ENCODE data around the gene AGPAT1. TPM values are rescaled to one million over a fixed set of nuclear protein-coding genes. Genes with fewer than 3 reads are reported as not detected.

Gene AGPAT1
- total and polyA plus RNA-seq, 2 of the 13 experiments (the other 11 are each of a cell fraction or from before 2014, with no cell fraction given) = 51.3 to 139 TPM

- TF ChIP-seq, protein P1, sequence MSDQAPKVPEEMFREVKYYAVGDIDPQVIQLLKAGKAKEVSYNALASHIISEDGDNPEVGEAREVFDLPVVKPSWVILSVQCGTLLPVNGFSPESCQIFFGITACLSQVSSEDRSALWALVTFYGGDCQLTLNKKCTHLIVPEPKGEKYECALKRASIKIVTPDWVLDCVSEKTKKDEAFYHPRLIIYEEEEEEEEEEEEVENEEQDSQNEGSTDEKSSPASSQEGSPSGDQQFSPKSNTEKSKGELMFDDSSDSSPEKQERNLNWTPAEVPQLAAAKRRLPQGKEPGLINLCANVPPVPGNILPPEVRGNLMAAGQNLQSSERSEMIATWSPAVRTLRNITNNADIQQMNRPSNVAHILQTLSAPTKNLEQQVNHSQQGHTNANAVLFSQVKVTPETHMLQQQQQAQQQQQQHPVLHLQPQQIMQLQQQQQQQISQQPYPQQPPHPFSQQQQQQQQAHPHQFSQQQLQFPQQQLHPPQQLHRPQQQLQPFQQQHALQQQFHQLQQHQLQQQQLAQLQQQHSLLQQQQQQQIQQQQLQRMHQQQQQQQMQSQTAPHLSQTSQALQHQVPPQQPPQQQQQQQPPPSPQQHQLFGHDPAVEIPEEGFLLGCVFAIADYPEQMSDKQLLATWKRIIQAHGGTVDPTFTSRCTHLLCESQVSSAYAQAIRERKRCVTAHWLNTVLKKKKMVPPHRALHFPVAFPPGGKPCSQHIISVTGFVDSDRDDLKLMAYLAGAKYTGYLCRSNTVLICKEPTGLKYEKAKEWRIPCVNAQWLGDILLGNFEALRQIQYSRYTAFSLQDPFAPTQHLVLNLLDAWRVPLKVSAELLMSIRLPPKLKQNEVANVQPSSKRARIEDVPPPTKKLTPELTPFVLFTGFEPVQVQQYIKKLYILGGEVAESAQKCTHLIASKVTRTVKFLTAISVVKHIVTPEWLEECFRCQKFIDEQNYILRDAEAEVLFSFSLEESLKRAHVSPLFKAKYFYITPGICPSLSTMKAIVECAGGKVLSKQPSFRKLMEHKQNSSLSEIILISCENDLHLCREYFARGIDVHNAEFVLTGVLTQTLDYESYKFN (CRISPR knock-in tag; conservative IDR thresholded peaks at IDR 0.05) = no peak
- TF ChIP-seq ZSCAN21 (CRISPR knock-in tag; IDR thresholded peaks at IDR 0.05; ENCODE audit: borderline replicate concordance) = no peak; the same call in 1 of the 2 replicates
- TF ChIP-seq AHR (CRISPR knock-in tag; IDR thresholded peaks at IDR 0.05) = no peak
- TF ChIP-seq TEAD3 (CRISPR knock-in tag; optimal IDR thresholded peaks at IDR 0.05; ENCODE audit: borderline replicate concordance) = no peak
- TF ChIP-seq TAF15 (IDR thresholded peaks at IDR 0.05; ENCODE audit: low read depth, low read length, poor library complexity, severe bottlenecking) = no peak
- TF ChIP-seq SNAPC2 (CRISPR knock-in tag; IDR thresholded peaks at IDR 0.05) = no peak
- no peak for TF ChIP-seq KDM2A (CRISPR knock-in tag; IDR thresholded peaks at IDR 0.05; ENCODE audit: borderline replicate concordance, low read depth)
- TF ChIP-seq, protein P2, sequence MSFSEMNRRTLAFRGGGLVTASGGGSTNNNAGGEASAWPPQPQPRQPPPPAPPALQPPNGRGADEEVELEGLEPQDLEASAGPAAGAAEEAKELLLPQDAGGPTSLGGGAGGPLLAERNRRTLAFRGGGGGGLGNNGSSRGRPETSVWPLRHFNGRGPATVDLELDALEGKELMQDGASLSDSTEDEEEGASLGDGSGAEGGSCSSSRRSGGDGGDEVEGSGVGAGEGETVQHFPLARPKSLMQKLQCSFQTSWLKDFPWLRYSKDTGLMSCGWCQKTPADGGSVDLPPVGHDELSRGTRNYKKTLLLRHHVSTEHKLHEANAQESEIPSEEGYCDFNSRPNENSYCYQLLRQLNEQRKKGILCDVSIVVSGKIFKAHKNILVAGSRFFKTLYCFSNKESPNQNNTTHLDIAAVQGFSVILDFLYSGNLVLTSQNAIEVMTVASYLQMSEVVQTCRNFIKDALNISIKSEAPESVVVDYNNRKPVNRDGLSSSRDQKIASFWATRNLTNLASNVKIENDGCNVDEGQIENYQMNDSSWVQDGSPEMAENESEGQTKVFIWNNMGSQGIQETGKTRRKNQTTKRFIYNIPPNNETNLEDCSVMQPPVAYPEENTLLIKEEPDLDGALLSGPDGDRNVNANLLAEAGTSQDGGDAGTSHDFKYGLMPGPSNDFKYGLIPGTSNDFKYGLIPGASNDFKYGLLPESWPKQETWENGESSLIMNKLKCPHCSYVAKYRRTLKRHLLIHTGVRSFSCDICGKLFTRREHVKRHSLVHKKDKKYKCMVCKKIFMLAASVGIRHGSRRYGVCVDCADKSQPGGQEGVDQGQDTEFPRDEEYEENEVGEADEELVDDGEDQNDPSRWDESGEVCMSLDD (CRISPR knock-in tag; IDR thresholded peaks at IDR 0.05; ENCODE audit: borderline replicate concordance) = no peak
- no peak for TF ChIP-seq KDM6A (CRISPR knock-in tag; IDR thresholded peaks at IDR 0.05; ENCODE audit: low read depth)
- TF ChIP-seq, protein P3, sequence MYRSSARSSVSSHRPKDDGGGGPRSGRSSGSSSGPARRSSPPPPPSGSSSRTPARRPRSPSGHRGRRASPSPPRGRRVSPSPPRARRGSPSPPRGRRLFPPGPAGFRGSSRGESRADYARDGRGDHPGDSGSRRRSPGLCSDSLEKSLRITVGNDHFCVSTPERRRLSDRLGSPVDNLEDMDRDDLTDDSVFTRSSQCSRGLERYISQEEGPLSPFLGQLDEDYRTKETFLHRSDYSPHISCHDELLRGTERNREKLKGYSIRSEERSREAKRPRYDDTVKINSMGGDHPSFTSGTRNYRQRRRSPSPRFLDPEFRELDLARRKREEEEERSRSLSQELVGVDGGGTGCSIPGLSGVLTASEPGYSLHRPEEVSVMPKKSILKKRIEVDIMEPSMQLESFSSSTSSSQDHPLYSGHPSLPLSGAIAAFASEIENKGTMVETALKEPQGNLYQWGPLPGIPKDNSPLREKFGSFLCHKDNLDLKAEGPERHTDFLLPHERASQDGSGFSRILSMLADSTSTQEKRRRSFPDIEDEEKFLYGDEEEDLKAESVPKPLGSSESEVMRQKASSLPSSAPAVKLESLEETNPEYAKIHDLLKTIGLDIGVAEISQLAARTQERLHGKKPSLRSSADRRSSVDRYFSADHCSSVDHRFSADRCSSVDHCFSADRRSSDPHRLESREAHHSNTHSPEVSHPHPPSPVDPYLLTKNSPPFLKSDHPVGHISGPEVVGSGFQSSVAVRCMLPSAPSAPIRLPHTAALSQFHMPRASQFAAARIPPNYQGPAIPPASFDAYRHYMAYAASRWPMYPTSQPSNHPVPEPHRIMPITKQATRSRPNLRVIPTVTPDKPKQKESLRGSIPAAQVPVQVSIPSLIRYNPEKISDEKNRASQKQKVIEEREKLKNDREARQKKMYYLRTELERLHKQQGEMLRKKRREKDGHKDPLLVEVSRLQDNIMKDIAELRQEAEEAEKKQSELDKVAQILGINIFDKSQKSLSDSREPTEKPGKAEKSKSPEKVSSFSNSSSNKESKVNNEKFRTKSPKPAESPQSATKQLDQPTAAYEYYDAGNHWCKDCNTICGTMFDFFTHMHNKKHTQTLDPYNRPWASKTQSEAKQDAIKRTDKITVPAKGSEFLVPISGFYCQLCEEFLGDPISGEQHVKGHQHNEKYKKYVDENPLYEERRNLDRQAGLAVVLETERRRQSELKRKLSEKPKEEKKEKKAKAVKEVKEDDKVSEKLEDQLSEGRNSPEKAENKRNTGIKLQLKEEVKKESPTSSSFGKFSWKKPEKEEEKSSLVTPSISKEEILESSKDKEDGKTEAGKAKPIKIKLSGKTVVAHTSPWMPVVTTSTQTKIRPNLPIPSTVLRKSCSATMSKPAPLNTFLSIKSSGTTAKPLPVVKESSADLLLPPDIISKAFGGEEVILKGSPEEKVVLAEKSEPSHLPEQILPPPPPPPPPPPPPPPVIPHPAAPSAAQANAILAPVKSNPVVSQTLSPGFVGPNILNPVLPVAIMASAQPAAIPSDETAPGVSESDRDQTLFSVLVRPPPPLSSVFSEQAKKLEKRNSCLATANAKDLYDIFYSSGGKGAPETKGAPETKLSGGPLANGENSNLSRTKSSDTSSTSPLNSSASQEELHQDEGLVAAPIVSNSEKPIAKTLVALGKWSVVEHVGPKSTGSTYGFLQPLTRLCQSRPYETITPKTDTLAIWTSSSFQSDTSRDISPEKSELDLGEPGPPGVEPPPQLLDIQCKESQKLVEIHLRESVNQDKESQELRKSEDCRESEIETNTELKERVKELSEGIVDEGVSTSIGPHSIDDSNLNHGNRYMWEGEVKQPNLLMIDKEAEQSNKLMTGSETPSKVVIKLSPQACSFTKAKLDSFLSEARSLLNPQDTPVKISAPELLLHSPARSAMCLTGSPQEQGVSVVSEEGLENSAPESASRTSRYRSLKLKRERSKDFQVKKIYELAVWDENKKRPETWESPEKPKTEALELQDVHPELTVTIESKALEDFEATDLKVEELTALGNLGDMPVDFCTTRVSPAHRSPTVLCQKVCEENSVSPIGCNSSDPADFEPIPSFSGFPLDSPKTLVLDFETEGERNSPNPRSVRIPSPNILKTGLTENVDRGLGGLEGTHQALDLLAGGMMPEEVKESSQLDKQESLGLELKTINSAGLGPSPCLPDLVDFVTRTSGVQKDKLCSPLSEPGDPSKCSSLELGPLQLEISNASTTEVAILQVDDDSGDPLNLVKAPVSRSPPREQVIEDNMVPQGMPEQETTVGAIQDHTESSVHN (CRISPR knock-in tag; IDR thresholded peaks at IDR 0.05) = no peak
- TF ChIP-seq SPEN (CRISPR knock-in tag; IDR thresholded peaks at IDR 0.05; ENCODE audit: low read depth) = no peak
- TF ChIP-seq HNF4G (IDR thresholded peaks at IDR 0.05; ENCODE audit: borderline replicate concordance, low read depth, low read length) = no peak
- no peak for TF ChIP-seq HNF4G (CRISPR knock-in tag; IDR thresholded peaks at IDR 0.05; ENCODE audit: borderline replicate concordance, low read depth)
Observed at GRCh38 chr6:32196682-32197616, 21.1 kb upstream of the AGPAT1 start (continued).
